Activated naive CD4-positive, alpha-beta T cell treated with anti-CD3 and anti-CD28 coated beads, Interleukin-2, amount 10 ng/mL, durations not matched to agents 7 days and 5 days (primary cell): ENCODE measurements around the gene PARL.

Experiments used
- CTCF ChIA-PET: fragments of 350-600 bp; sonication (Branson Sonifier 250); formaldehyde crosslinking; loops from one replicate; lab custom pipeline; 2021; ENCODE audit warnings: antibody characterized with exemption; lab: Charles Lee
- DNase-seq: peaks from one replicate; pipeline ENCODE4 v3.0.0-alpha.2; 2020
- H3K27ac Mint-ChIP-seq: one replicate; pipeline ENCODE4 v1.8.0; 2021; ENCODE audit warnings: mild to moderate bottlenecking, moderate library complexity, mixed read lengths
- H3K27me3 Mint-ChIP-seq: one replicate; pipeline ENCODE4 v1.8.0; 2021; ENCODE audit warnings: mild to moderate bottlenecking, mixed read lengths
- H3K36me3 Mint-ChIP-seq: one replicate; pipeline ENCODE4 v1.8.0; 2021; ENCODE audit warnings: mixed read lengths
- H3K4me1 Mint-ChIP-seq: one replicate; pipeline ENCODE4 v1.8.0; 2021; ENCODE audit warnings: mixed read lengths
- H3K4me3 Mint-ChIP-seq: one replicate; pipeline ENCODE4 v1.8.0; 2021; ENCODE audit warnings: mild to moderate bottlenecking, moderate library complexity, mixed read lengths
- H3K9me3 Mint-ChIP-seq: one replicate; pipeline ENCODE4 v1.8.0; 2021; ENCODE audit warnings: mixed read lengths

PARL gene

DNA sequence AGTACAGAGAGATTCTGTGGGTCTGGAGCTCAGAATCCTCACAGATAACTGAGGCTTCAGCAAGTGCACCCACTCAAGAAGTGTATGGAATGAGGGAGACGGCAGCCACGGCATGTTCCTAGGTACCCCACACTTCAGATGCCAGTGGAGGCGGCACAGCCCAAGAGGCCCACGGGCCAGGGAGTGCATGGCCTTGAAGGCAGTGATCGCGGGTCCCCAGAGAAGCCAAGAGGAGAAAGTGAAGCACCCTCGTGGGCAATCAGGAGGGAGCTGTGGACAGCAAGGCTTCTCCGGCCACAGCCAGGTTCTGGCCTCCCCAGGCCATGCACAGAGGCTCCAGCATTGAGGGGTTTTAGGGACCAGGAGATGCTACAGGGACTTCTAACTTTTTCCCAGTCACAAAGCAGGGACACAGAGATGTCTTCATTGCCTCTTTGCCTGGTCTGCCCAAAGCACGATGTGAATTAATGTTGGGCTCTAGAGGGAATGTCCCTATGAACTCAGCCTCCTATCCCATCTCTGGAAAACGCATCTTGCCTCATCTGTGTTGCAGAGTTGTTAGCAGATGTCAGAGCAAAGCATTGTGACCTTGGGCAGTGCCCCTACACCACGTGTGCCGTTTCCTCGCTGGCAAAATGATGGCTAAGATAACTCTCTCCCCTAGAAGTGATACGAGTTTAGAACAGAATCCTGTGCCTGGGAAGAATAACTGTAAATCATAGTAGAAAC, 56.7 kb downstream of the PARL start:
- no peak overlapping the region for H3K27ac Mint-ChIP-seq
- CTCF ChIA-PET: interaction anchor here (1.6 kb wide), 1 partner anchor 57 kb away, joined by 4 read pairs; the partner anchor contains the start of gene PARL

DNA sequence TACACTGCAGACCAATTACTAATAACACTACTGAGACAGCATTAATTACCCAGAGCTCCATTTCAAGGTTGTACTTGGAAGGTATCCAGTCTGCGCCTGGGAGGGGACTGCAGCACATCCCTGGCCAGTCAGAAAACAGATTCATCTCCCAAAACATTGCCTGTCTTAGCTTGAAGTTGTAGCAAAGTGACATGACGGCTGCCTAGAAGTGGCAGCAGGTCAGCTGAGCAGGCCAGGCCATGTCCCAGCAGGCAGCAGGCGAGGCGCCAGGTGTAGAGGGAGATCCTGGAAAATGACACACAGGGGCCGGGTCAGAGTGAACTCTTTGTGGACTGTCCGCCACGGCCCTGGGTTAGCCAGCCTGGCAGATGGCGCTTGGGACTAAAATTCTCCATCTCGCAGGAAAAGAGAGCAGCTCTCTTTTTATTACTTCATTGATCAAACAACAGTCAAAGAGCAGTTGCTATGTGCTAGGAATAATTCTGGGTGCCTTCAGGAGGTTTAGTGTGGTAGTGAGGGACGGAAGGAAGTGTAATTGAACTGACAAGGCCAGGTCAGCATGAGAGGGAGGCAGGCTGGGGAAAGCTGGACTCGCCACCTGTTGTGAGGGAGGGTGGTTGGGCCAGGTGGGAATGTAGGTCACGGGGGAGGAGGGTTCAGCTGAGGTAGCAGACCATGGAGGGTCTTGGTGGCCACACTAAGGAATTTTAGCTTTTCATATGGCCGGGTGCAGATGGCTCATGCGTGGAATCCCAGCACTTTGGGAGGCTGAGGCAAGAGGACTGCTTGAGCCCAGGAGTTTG, 58.0 kb downstream of the PARL start:
- Mint-ChIP-seq H3K36me3 (peaks cover 2% of the 10 kb centered on the region), H3K27me3 (peaks cover 28% of the 10 kb centered on the region), H3K4me1 (peaks cover 15% of the 10 kb centered on the region), H3K4me3 (peak overlapping the region; percentile 51), H3K9me3 (no peaks in the 10 kb centered on the region), H3K27ac (no peak overlapping the region)
- no peak for DNase-seq
- CTCF ChIA-PET: interaction anchor here (1.6 kb wide), 1 partner anchor 58 kb away, joined by 4 read pairs; the partner anchor contains the start of gene PARL

More for the DNA sequence above, 56.7 kb downstream of the PARL start:
- Mint-ChIP-seq H3K4me3 (no peak overlapping the region), H3K4me1 (peaks cover 15% of the 10 kb centered on the region), H3K36me3 (peaks cover 5% of the 10 kb centered on the region), H3K9me3 (no peaks in the 10 kb centered on the region), H3K27me3 (peaks cover 19% of the 10 kb centered on the region)
- no peak for DNase-seq

DNA sequence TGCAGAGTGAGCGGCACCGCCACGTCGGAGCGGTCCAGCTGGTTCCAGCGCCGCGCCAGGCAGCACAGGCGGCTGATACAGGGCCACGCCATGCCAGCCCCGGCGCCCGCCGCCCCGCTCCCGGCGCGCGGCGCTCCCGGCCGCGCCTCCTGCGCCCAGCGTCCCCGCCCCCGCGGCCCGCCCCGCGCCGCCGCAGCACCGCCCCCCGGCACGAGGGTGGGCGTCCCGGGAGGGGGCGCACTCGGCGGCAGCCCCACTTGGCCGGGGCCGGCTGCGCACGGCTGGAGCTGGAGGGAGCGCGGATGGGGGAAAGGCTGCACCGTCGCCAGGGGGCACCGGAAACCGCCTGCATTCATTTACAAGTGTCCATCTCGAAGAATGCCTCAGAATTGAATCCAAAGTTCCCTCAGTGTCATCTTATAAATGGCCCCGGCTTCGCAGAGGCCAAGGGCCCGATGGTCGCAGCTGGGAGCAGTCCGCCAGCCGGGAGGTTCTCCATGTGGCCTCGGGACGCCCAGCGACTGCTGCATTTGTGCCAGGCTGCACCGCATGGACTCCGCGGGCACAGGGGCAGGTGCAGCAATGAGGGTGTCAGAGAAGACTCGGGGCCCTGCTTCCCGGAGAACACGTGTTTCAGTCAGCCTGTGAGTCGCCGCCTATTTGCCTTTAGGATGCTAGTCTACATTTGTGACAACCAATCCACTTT, 59.1 kb downstream of the PARL start, which contains the start of gene MAP6D1:
TSS of gene MAP6D1 (minus strand) at position 122 of the 706 bp plus-strand sequence. CDS start at position 92, 30 bp downstream.
- peak; percentile 54 for DNase-seq
- no peaks in the 10 kb centered on the region for H3K9me3 Mint-ChIP-seq
- H3K4me3 Mint-ChIP-seq: peak within 1 kb of the TSS; percentile 78
- CTCF ChIA-PET: interaction anchor here (1.1 kb wide), 1 partner anchor 59 kb away, joined by 4 read pairs; the partner anchor contains the start of gene PARL
- H3K27me3 Mint-ChIP-seq: peaks cover 28% of the 10 kb centered on the region
- peaks cover 15% of the 10 kb centered on the region for H3K4me1 Mint-ChIP-seq
- H3K27ac Mint-ChIP-seq: no peak within 1 kb of the TSS
- peaks cover 2% of the 10 kb centered on the region for H3K36me3 Mint-ChIP-seq

DNA sequence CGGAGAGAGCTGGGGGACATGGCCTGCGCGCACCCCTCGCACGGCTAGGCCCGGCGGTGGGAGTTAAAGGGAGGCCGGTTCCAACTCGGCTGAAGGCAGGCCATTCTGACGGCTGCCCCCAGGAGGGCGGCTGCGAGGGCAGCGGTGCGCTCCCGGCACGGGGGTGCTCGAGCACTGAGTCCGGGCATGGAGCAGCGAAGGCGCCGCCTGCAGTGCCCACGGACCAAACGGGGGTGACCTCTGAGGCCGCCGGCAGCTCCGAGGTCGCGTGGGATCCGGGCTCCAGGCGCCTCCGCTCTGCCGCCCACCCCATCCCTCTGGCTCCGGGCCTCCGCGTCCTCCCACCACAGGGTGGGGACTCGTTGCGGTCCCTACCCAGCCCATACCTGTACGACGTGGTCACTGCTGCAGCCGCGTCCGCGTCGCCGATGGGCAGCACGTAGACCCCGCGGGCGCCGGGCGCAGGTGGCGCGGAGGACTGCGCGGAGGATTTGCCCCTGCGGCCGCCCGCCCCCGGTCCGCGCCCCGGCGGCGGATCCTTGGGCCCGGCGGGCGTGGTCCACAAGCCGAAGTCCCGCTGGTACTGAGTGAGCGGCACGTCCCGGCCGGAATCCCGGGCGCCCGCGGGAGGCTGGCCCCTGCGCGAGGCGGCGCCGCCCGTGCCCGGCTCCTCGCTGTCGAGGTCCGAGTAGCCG, 59.8 kb downstream of the PARL start:
- Mint-ChIP-seq H3K4me1 (peaks cover 15% of the 10 kb centered on the region), H3K4me3 (peak overlapping the region; percentile 78), H3K27ac (no peak overlapping the region), H3K27me3 (peaks cover 28% of the 10 kb centered on the region), H3K36me3 (peaks cover 2% of the 10 kb centered on the region), H3K9me3 (no peaks in the 10 kb centered on the region)
- peak; percentile 37 for DNase-seq
- CTCF ChIA-PET: interaction anchor here (1.1 kb wide), 1 partner anchor 60 kb away, joined by 4 read pairs; the partner anchor contains the start of gene PARL

DNA sequence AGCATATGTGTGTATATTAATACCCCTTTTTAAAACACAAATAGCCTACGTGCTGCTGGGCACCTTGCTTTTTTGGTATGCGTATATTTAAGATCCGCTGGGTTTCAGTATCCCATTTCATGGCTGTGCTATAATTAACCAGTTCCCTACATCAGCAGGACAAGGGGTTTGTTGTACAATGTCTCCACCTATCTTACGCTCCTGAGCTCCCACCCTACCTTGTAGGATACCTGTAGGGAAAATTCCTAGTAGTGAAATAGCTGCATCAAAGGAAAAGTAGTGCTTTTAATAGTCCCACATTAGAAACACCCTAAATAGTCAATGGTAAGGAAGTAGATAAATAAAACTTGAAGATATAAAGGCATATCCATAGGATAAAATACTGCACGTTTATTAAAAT, 60.7 kb downstream of the PARL start:
- no peak for DNase-seq
- H3K27me3 Mint-ChIP-seq: peaks cover 28% of the 10 kb centered on the region
- no peaks in the 10 kb centered on the region for H3K9me3 Mint-ChIP-seq
- CTCF ChIA-PET: no interaction called here
- peaks cover 2% of the 10 kb centered on the region for H3K36me3 Mint-ChIP-seq
- H3K4me1 Mint-ChIP-seq: peaks cover 15% of the 10 kb centered on the region
- H3K27ac Mint-ChIP-seq: no peak overlapping the region
- peak overlapping the region; percentile 78 for H3K4me3 Mint-ChIP-seq

DNA sequence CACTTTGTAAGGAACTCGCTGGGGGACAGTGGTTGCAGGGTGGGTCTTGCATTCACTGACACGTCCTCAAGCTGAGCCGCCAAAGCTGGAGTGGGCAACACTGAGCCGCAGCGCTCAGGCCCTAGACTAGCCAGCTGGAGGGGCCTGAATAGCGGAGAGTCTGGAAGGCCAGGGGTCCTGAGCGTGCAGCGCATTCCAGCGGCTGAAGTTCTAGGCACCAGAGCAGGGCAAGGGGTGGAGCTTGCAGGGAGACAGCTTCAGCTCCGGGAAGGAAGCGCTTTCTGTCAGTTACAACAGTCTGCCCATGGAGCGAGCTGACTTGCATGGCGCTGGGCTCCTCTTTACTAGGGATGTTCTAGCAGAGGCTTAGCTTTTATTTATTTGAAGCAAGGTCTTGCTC, 62.0 kb downstream of the PARL start:
- H3K4me3 Mint-ChIP-seq: no peak overlapping the region
- DNase-seq: no peak
- CTCF ChIA-PET: no interaction called here
- H3K9me3 Mint-ChIP-seq: no peaks in the 10 kb centered on the region
- H3K27me3 Mint-ChIP-seq: peaks cover 28% of the 10 kb centered on the region
- H3K36me3 Mint-ChIP-seq: peaks cover 2% of the 10 kb centered on the region
- no peak overlapping the region for H3K27ac Mint-ChIP-seq
- peaks cover 15% of the 10 kb centered on the region for H3K4me1 Mint-ChIP-seq

DNA sequence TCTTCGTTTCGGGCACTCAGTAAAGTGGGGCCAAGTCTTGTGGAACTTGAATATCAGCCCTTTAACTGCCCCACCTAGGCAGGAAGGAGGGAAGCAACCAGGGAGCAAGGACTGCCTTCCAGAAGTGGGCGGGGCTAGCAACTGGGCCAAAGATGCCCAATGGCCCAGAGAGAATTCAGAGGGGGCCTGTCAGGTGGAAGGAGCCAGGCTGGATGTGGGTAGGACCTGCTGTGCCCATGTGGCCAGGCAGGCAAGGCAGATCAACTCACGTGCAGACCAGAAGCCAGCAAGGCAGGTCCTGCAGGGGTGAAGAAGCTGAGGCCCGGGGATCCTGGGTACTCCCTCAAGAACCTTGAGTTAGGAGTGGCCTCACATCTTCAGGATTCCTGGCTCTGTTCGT, 64.8 kb downstream of the PARL start:
- DNase-seq: no peak
- H3K36me3 Mint-ChIP-seq: peaks cover 6% of the 10 kb centered on the region
- CTCF ChIA-PET: no interaction called here
- H3K4me1 Mint-ChIP-seq: peaks cover 26% of the 10 kb centered on the region
- peaks cover 20% of the 10 kb centered on the region for H3K27me3 Mint-ChIP-seq
- no peaks in the 10 kb centered on the region for H3K9me3 Mint-ChIP-seq
- H3K27ac Mint-ChIP-seq: no peak overlapping the region
- no peak overlapping the region for H3K4me3 Mint-ChIP-seq

DNA sequence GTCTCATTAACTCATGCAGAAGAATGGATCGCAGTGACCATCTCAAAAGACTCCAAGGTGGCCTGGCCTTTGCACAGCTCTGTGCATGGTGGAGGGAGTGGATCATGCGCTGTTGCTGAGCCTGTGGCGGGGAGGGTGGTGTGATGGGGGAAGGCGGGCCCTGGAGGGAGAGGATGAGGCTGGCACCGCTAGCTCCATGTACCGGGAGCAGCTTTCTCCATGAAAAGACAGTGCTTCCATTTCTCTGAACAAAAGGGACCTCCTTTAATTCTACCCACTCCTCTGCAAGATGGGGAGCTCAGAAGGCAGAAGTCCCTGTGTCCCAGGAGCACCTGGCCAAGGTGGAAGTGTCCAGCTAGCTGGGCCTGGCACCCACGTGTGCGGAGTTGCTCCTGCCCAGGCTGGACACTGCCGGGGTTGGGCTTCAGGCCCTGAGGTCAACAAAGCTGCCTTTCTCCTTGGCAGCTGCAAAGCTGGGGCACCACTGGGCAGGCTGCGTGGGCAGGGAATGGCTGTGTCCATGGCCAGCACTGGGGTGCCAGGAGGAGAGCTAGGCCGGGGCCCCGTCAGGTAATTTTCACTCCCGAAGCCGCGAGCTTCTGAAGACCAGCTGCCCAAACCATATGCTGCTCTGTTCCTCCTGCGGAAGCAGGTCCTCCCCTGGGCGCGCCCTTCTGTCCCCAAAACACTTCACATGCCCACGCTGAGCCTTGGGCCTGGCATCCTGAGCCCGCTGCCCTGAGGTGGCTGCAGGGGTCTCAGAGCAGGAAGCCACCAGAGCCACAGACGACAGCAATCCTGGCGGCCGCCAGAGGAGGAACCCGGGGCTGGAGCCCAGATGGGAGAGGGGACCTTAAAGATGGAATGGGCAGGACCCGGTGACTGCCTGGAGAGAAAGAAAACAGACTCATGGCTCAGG, 65.7 kb downstream of the PARL start:
- H3K36me3 Mint-ChIP-seq: peaks cover 5% of the 10 kb centered on the region
- peaks cover 15% of the 10 kb centered on the region for H3K27me3 Mint-ChIP-seq

DNA sequence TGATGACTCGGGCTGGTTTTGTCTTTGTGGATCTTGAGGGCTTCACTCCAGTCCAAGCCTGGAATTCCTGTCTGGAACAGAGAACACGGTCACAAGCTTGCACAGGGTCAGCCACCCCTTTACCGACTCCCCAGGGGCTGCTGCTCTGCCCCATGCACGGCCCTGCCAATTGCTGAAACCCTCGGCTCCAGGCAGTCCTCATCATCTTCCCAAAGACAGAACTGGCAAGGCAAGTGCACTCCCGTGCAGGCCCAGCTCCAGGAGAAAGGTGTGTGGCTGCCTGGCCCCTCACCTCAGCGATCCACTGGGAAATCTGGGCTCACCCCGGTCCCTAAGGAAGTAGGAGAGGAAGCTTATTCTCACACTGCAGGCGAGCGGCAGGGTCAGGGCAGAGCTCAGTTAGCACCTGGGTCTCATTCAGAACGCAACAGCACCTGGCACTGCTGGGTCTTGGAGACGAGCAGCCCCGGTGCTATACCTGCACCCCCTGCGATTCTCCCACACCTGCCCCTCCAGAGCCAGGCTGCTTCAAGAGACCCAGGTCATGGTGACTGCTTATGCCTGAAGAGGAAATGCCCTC, 66.5 kb downstream of the PARL start:
- Mint-ChIP-seq H3K4me1 (peaks cover 19% of the 10 kb centered on the region), H3K27me3 (peaks cover 9% of the 10 kb centered on the region), H3K4me3 (no peak overlapping the region), H3K36me3 (peaks cover 5% of the 10 kb centered on the region), H3K9me3 (no peaks in the 10 kb centered on the region), H3K27ac (no peak overlapping the region)
- CTCF ChIA-PET: no interaction called here
- DNase-seq: no peak

More for the DNA sequence above, 65.7 kb downstream of the PARL start:
- peaks cover 23% of the 10 kb centered on the region for H3K4me1 Mint-ChIP-seq
- CTCF ChIA-PET: no interaction called here
- no peak overlapping the region for H3K27ac Mint-ChIP-seq
- no peaks in the 10 kb centered on the region for H3K9me3 Mint-ChIP-seq
- DNase-seq: no peak
- no peak overlapping the region for H3K4me3 Mint-ChIP-seq

DNA sequence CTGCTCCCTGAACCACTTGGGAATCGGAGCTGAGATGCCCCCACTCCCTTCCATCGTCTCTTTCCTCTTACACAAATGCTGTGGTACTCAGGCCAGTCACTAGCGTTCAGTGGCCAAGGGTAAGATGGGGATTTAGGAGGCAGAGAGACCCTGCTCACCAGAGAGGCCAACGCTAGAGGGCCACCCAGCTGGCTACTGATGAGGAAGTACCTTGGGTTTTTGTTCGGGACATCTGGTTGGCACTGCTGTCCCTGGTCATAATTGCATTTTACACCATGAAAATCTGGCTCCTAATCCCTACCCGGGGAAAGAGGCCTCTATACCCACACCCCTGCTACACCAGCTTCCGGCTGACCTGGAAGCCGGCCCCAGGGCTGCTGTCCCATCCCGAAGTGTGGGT, 67.0 kb downstream of the PARL start:
- H3K27me3 Mint-ChIP-seq: peaks cover 6% of the 10 kb centered on the region
- peaks cover 19% of the 10 kb centered on the region for H3K4me1 Mint-ChIP-seq
- no peak for DNase-seq
- no peak overlapping the region for H3K27ac Mint-ChIP-seq
- H3K4me3 Mint-ChIP-seq: no peak overlapping the region
- CTCF ChIA-PET: no interaction called here
- H3K9me3 Mint-ChIP-seq: no peaks in the 10 kb centered on the region
- peaks cover 5% of the 10 kb centered on the region for H3K36me3 Mint-ChIP-seq

DNA sequence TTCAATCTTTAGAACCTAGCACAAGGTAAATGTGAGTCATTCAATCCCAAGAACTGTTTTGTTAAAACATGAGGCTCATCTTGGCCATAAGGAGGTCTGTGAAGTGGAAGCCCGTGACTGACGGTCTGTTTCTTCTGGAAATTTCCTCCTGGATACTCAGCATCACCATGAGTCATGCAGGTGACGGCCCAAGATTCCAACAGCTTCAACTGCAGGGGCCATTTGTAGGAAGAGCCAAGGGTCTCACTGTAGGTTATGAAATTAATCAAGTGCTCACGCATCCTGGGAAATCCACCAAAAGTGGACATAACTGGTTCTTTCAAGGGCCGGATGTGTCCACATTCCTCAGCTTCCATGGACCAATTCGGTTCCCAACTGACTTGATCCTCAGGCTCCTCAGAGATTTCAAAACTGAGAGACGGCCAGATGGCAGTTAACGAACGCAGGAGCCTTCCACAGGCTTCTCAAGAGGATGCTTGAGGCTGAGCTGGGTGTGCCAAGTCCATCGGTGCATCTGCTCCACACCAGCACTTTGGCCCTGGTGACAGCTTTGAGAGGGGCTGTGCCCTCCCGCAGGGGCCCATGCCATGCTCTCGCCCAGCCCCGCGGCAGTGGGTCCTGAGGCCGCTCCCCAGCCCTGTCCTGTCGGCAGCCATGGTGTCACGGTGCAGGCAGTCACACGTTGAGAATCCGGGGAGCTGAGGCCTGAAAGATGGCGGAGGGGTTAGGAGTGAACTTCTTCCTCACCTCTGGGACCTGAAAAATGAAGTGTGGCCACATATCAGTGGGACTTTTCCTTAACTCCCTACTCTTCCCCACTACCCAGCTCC, 67.8 kb downstream of the PARL start:
- Mint-ChIP-seq H3K4me1 (peaks cover 19% of the 10 kb centered on the region), H3K27ac (peak overlapping the region; percentile 85), H3K4me3 (no peak overlapping the region), H3K27me3 (no peaks in the 10 kb centered on the region), H3K9me3 (no peaks in the 10 kb centered on the region), H3K36me3 (peaks cover 5% of the 10 kb centered on the region)
- CTCF ChIA-PET: interaction anchor here (0.9 kb wide), 1 partner anchor 332 kb away, joined by 3 read pairs; no protein-coding TSS in a partner anchor
- DNase-seq: no peak
